ENCODE measurements around the gene CXCR1. TPM values are rescaled to one million over a fixed set of nuclear protein-coding genes. Genes with fewer than 3 reads are reported as not detected.

CXCR1 gene
- total and polyA plus RNA-seq, 9 of the 15 experiments (the other 6 are each of a cell fraction or from before 2014, with no cell fraction given) = not detected

GRCh38 chr2:218127929-218128455 is 38.8 kb downstream of the CXCR1 start:
- BruUV-seq (replicated peaks) = no TSS peak
- Histone ChIP-seq H3K4me2 (ENCODE audit: insufficient read depth, low read length) (no peak overlapping the region), H3K79me2 (ENCODE audit: control insufficient read depth, insufficient read depth, low read length) (no peaks in the 10 kb centered on the region), H2AFZ (ENCODE audit: low read depth, low read length) (no peak overlapping the region), H3K9me1 (ENCODE audit: control insufficient read depth, insufficient read depth, low read length) (no peaks in the 10 kb centered on the region), H3K4me1 (replicated peaks in 1 of 2; ENCODE audit: control insufficient read depth in 2 of 2, insufficient read depth in 2 of 2, low read length in 2 of 2) (no peaks in the 10 kb centered on the region; a peak in 1 of 5 replicates), H3K9me3 (replicated peaks; ENCODE audit: control insufficient read depth, insufficient read depth, low read depth, low read length) (no peaks in the 10 kb centered on the region), H3K27ac (ENCODE audit: extremely low read depth, low read depth, low read length) (no peak overlapping the region), H3K36me3 (ENCODE audit: control insufficient read depth, insufficient read depth, low read length) (no peaks in the 10 kb centered on the region), H3K9ac (ENCODE audit: insufficient read depth in 1 of 2, low read depth in 2 of 2, low read length in 2 of 2) (no peak overlapping the region), H3K27me3 (ENCODE audit: control insufficient read depth in 2 of 2, insufficient read depth in 2 of 2, low read length in 2 of 2) (peaks cover 0 to 24% of the 10 kb centered on the region in 2 experiments; a peak in 3 of 5 replicates), H3K4me3 (no peak overlapping the region), H4K20me1 (replicated peaks; ENCODE audit: control insufficient read depth, insufficient read depth, low read length) (no peaks in the 10 kb centered on the region)
- no peak for TF ChIP-seq ZBTB5 (IDR thresholded peaks at IDR 0.05)
- peak; percentile 83 for TF ChIP-seq RBM25 (IDR thresholded peaks at IDR 0.05; ENCODE audit: low read depth, low read length, severe bottlenecking)
- peak; percentile 47; the same call in 1 of the 2 replicates for TF ChIP-seq ADNP (tag; IDR thresholded peaks at IDR 0.05)
- TF ChIP-seq SRSF7 (optimal IDR thresholded peaks at IDR 0.05; ENCODE audit: low read depth, low read length) = no peak
- intact Hi-C loops (cut with micrococcal nuclease) = no loop called here
- FAIRE-seq (no peak), DNase-seq (ENCODE audit: extremely low read depth in 1 of 4, low spot score in 3 of 4) (no peak), ATAC-seq (no peak)
- CTCF ChIA-PET (ENCODE audit: low intra/inter-chr PET ratio) = no interaction called here
- WGBS (ENCODE audit: insufficient coverage, low coverage, missing lambda C conversion rate) = 0% methylated on average over 3 of the region's 3 CpGs
- POLR2A ChIA-PET = interaction anchor here (0.6 to 0.7 kb wide), 2 partner anchors 12 to 43 kb away, joined by 3 read pairs; no protein-coding TSS in a partner anchor
- in situ Hi-C loops (cut with MboI) = no loop called here
